ENCODE data around the gene MAMSTR. TPM values are rescaled to one million over a fixed set of nuclear protein-coding genes. Genes with fewer than 3 reads are reported as not detected.
"Not testable (repeated sequence)": the region's sequence is repeated elsewhere in the genome, so short reads cannot be mapped to it uniquely, and the experiment has no call there.

The MAMSTR gene, protein sequence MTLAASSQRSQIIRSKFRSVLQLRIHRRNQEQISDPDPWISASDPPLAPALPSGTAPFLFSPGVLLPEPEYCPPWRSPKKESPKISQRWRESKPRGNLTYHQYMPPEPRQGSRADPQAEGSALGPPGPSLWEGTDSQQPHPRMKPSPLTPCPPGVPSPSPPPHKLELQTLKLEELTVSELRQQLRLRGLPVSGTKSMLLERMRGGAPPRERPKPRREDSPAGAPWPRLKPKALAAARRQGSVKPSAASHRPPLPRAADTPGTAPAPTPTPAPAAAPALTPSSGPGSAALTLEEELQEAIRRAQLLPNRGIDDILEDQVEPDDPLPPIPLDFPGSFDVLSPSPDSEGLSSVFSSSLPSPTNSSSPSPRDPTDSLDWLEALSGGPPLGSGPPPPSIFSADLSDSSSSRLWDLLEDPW
- polyA plus RNA-seq (2012; ENCODE audit: missing spikeins) = 0.55 TPM

DNA sequence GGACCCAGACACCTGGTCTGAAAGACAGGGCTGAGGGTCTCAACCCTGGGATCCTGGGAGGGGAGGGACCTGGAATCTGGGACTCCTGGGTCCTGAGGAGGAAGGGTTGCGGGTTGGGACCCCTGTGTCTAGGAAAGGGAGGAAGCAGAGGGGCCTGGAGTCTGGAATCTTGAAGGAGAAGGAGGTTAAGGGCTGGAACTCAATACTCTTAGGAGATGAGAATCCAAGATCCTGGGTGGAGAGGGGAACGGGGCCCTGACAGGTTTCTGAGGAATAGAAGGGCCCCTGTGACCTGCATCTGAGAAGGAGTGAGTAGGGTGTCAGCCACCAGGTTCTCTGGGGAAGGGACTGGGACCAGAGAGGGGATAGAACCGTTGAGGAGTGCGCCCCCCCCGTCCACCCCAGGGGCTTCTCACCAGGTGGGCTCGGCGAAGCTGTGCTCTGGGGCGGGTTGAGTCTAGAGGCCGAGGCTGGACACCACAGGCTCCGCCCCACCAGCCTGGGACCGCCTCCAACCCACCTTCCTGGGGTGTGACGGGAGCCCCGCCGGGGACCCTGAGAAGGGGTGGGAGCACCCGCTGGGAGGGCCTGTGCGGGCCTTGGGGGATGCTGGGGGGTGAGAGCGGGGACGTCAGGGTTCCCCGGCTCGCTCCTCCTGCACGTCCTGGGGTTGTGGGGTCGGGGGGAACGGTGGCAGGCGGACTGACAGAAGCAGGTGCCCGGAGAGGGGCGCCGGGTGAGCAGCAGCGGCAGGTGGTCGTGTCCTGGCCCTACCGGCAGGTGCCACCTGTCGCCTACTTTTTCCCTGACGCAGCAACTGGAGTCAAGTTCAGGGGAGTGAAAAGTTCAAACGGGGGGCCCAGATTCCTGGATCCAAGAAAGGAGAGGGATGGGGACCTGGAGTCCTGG lies at the start of gene MAMSTR:
Gene MAMSTR, minus strand, starts transcription at position 463 of the 909 bp plus-strand sequence. CDS start 694 bp downstream, outside the sequence.
- no peak for TF ChIP-seq POLR2AphosphoS5 (IDR thresholded peaks at IDR 0.05; ENCODE audit: low read depth, low read length)
- TF ChIP-seq POLR2A (IDR thresholded peaks at IDR 0.05; ENCODE audit: low read depth, low read length) = no peak
- TF ChIP-seq TAF1 (IDR thresholded peaks at IDR 0.05; ENCODE audit: borderline replicate concordance, low read depth, low read length) = no peak
- DNase-seq (ENCODE audit: insufficient read length) (no peak), FAIRE-seq (no peak)

DNA sequence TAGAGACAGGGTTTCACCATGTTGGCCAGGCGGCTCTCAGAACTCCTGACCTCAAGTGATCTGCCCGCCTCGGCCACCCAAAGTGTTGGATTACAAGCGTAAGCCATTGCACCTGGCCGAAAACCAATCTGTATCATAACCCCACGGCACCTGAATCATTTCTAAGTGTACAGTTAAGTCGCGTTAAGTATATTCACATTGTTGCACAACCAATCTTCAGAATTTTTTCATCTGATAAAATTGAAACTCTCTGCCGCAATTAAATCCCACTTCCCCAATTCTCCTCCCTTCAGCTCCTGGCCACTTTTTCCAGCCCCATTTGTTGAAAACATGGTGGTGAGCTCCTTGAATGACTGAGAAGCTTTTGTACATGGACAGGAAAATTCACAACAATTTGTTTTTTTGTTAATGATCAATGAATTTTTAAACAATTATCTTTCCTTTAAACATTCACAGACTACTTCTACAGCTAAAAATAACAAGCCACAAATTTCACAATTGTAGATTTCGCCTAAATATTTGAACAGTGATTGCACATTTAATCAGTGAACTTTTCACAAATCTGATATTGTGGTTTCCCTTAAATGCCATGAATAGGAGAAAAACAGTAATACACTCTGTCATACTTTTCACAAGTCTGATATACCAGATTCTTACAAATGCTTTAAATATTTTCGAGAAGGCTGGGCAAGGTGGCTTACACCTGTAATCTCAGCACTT lies 49.6 kb upstream of the MAMSTR start:
- FAIRE-seq = no peak
- DNase-seq (ENCODE audit: insufficient read length) = no peak
- TF ChIP-seq TAF1 (IDR thresholded peaks at IDR 0.05; ENCODE audit: borderline replicate concordance, low read depth, low read length) (no peak), POLR2AphosphoS5 (IDR thresholded peaks at IDR 0.05; ENCODE audit: low read depth, low read length) (no peak), POLR2A (IDR thresholded peaks at IDR 0.05; ENCODE audit: low read depth, low read length) (no peak)

DNA sequence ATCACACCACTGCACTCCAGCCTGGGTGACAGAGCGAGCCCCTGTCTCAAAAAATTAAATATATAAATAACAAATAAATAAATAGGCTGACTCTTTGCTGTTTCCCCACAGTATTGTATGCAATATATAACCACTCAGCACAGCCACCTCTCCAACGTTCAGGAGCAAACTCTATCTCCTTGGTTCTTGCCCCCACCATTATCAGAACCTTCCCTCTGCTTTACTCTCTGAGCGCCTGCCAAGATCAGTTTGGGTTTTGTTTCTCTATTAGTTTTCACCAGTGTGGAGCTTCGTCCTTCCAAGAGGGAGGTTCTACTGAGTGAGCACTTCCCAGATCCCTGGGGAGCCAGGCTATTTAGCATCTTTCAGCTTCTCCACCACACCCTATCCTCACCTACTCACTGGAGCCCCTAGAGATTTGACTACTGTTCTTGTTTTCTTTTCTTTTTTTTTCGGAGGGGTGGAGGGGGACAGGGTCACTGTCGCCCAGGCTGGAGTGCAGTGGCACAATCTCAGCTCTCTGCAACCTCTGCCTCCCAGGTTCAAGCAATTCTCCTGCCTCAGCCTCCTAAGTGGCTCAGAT lies 48.7 kb upstream of the MAMSTR start:
- not testable (repeated sequence) for FAIRE-seq; DNase-seq (ENCODE audit: insufficient read length)

- FAIRE-seq; DNase-seq (ENCODE audit: insufficient read length): not testable (repeated sequence)
Measured at GRCh38 chr19:48765816-48766215, 46.3 kb upstream of the MAMSTR start.

DNA sequence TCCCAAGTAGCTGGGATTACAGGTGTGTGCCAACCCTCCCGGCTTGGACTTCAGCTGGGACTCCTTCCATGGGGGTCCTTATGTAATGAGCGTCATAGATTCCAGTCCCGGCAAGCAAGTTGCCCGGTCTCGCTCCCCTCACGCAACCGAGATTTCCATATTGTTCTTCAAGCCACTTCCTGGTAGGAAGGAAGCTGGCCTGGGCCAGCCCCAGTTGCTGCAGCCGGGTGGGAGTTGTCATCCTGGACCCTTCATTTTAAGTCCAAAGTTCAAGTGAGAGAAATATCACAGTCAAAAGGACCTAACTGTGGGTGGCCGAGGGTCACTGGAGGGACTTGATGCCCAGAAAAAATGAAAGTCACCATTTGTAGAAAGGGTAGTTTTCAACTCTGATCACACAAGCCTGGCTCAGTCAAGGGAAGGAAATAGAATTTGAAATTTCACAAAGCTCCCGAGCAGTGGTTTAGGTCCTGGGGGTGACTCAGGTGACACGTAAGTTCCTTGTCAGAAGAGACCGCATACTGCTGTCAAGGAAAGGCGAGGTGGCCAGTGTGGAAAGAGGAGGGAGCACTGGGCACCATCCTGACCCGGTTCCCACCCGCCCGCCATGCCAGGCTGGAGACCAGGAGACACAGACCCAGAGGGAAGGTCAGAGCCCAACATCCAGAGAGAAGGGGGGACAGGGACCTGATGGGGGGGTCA lies 41.1 kb upstream of the MAMSTR start:
- no peak for FAIRE-seq
- TF ChIP-seq POLR2AphosphoS5 (IDR thresholded peaks at IDR 0.05; ENCODE audit: low read depth, low read length) (no peak), POLR2A (IDR thresholded peaks at IDR 0.05; ENCODE audit: low read depth, low read length) (no peak), TAF1 (IDR thresholded peaks at IDR 0.05; ENCODE audit: borderline replicate concordance, low read depth, low read length) (no peak)
- no peak for DNase-seq (ENCODE audit: insufficient read length)

- no peak for DNase-seq (ENCODE audit: insufficient read length)
- TF ChIP-seq POLR2AphosphoS5 (IDR thresholded peaks at IDR 0.05; ENCODE audit: low read depth, low read length) (no peak), POLR2A (IDR thresholded peaks at IDR 0.05; ENCODE audit: low read depth, low read length) (no peak), TAF1 (IDR thresholded peaks at IDR 0.05; ENCODE audit: borderline replicate concordance, low read depth, low read length) (no peak)
- FAIRE-seq = no peak
Measured at GRCh38 chr19:48757741-48758144, 38.2 kb upstream of the MAMSTR start.

GRCh38 chr19:48757089-48757675 lies 37.7 kb upstream of the MAMSTR start:
- no peak for DNase-seq (ENCODE audit: insufficient read length)
- TF ChIP-seq POLR2A (IDR thresholded peaks at IDR 0.05; ENCODE audit: low read depth, low read length) (no peak), TAF1 (IDR thresholded peaks at IDR 0.05; ENCODE audit: borderline replicate concordance, low read depth, low read length) (no peak), POLR2AphosphoS5 (IDR thresholded peaks at IDR 0.05; ENCODE audit: low read depth, low read length) (no peak)
- no peak for FAIRE-seq

GRCh38 chr19:48756686-48757085 lies 37.2 kb upstream of the MAMSTR start:
- TF ChIP-seq POLR2AphosphoS5 (IDR thresholded peaks at IDR 0.05; ENCODE audit: low read depth, low read length) (no peak), POLR2A (IDR thresholded peaks at IDR 0.05; ENCODE audit: low read depth, low read length) (no peak)
- FAIRE-seq (no peak), DNase-seq (ENCODE audit: insufficient read length) (no peak)

DNA sequence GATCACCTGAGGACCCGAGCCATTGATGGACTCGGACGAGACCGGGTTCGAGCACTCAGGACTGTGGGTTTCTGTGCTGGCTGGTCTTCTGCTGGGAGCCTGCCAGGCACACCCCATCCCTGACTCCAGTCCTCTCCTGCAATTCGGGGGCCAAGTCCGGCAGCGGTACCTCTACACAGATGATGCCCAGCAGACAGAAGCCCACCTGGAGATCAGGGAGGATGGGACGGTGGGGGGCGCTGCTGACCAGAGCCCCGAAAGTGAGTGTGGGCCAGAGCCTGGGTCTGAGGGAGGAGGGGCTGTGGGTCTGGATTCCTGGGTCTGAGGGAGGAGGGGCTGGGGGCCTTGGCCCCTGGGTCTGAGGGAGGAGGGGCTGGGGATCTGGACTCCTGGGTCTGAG lies 36.7 kb upstream of the MAMSTR start:
- DNase-seq (ENCODE audit: insufficient read length) (no peak), FAIRE-seq (no peak)
- no peak for TF ChIP-seq TAF1 (IDR thresholded peaks at IDR 0.05; ENCODE audit: borderline replicate concordance, low read depth, low read length)

DNA sequence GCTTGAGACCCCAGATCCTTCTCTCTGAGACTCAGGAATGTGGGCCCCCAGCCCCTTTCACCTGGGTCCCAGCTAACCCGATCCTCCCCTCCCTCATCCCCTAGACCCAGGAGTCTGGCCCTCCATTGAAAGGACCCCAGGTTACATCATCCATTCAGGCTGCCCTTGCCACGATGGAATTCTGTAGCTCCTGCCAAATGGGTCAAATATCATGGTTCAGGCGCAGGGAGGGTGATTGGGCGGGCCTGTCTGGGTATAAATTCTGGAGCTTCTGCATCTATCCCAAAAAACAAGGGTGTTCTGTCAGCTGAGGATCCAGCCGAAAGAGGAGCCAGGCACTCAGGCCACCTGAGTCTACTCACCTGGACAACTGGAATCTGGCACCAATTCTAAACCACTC lies 36.3 kb upstream of the MAMSTR start:
- FAIRE-seq = no peak
- no peak for DNase-seq (ENCODE audit: insufficient read length)
- no peak for TF ChIP-seq TAF1 (IDR thresholded peaks at IDR 0.05; ENCODE audit: borderline replicate concordance, low read depth, low read length)
- no peak for TF ChIP-seq POLR2A (IDR thresholded peaks at IDR 0.05; ENCODE audit: low read depth, low read length)
- no peak for TF ChIP-seq POLR2AphosphoS5 (IDR thresholded peaks at IDR 0.05; ENCODE audit: low read depth, low read length)
